ENCODE results near the gene APCDD1L.

The APCDD1L gene

DNA sequence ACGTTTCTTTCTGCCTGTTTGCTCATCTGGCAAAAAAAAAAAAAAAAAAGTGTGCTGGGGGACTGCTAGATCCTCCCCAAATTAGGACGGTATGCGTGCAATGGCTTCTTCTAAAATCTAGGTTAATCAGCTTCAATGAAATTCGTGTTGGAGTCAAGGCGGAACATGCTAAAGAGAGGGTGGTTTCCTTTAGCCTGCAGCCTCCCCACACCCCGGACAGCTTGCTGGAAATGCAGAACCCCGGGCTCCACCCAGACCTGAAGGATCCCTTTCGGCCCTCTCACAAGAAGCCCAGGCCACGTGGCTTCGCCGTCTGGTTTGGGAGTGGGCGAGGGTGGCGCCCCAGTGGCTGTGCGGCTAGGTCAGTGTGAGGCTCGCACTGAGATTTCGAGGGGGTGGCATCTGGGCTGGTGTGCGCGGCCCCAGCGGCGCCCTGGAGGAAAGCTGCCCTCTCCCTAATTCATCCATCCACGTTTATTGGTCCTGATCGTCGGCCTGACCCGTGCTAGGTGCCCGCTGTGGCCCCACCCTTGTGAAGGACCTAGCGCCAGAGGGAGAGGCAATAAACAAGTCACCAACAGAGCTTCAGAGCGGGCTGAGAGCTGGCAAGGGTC lies 49.0 kb downstream of the APCDD1L start:
- no peaks in the 10 kb centered on the region for H3K9me3 Mint-ChIP-seq
- no peaks in the 10 kb centered on the region for H3K36me3 Mint-ChIP-seq (ENCODE audit: low read depth)
- H3K27ac Mint-ChIP-seq = no peak overlapping the region
- peaks cover 28% of the 10 kb centered on the region for H3K27me3 Mint-ChIP-seq
- intact Hi-C loops (cut with micrococcal nuclease) = no loop called here
- no peaks in the 10 kb centered on the region for H3K4me1 Mint-ChIP-seq (ENCODE audit: low read depth)
- no peak overlapping the region for H3K4me3 Mint-ChIP-seq

- no peak overlapping the region for H3K4me3 Mint-ChIP-seq
- intact Hi-C loops (cut with micrococcal nuclease) = no loop called here
- peaks cover 28% of the 10 kb centered on the region for H3K27me3 Mint-ChIP-seq
- no peaks in the 10 kb centered on the region for H3K9me3 Mint-ChIP-seq
- H3K36me3 Mint-ChIP-seq (ENCODE audit: low read depth) = no peaks in the 10 kb centered on the region
- no peak overlapping the region for H3K27ac Mint-ChIP-seq
- no peaks in the 10 kb centered on the region for H3K4me1 Mint-ChIP-seq (ENCODE audit: low read depth)
Observed at GRCh38 chr20:58464838-58465237, 50.4 kb downstream of the APCDD1L start.

- peaks cover 23% of the 10 kb centered on the region for H3K27me3 Mint-ChIP-seq
- H3K36me3 Mint-ChIP-seq (ENCODE audit: low read depth) = no peaks in the 10 kb centered on the region
- no peak overlapping the region for H3K4me3 Mint-ChIP-seq
- intact Hi-C loops (cut with micrococcal nuclease) = no loop called here
- no peaks in the 10 kb centered on the region for H3K9me3 Mint-ChIP-seq
- peaks cover 7% of the 10 kb centered on the region for H3K4me1 Mint-ChIP-seq (ENCODE audit: low read depth)
- H3K27ac Mint-ChIP-seq = no peak overlapping the region
Observed at GRCh38 chr20:58463256-58463655, 51.9 kb downstream of the APCDD1L start.

- Mint-ChIP-seq H3K27ac (no peak overlapping the region), H3K9me3 (no peaks in the 10 kb centered on the region)
- intact Hi-C loops (cut with micrococcal nuclease) = no loop called here
Observed at GRCh38 chr20:58461899-58462298, 53.3 kb downstream of the APCDD1L start.

GRCh38 chr20:58461104-58461503 lies 54.1 kb downstream of the APCDD1L start:
- no peaks in the 10 kb centered on the region for H3K9me3 Mint-ChIP-seq
- peaks cover 4% of the 10 kb centered on the region for H3K27me3 Mint-ChIP-seq
- peaks cover 8% of the 10 kb centered on the region for H3K36me3 Mint-ChIP-seq (ENCODE audit: low read depth)
- no peak overlapping the region for H3K4me3 Mint-ChIP-seq
- intact Hi-C loops (cut with micrococcal nuclease) = no loop called here
- H3K27ac Mint-ChIP-seq = no peak overlapping the region
- peaks cover 7% of the 10 kb centered on the region for H3K4me1 Mint-ChIP-seq (ENCODE audit: low read depth)

More at GRCh38 chr20:58461899-58462298, 53.3 kb downstream of the APCDD1L start:
- H3K36me3 Mint-ChIP-seq (ENCODE audit: low read depth) = peaks cover 3% of the 10 kb centered on the region
- H3K27me3 Mint-ChIP-seq = peaks cover 12% of the 10 kb centered on the region
- H3K4me3 Mint-ChIP-seq = no peak overlapping the region
- peaks cover 7% of the 10 kb centered on the region for H3K4me1 Mint-ChIP-seq (ENCODE audit: low read depth)

DNA sequence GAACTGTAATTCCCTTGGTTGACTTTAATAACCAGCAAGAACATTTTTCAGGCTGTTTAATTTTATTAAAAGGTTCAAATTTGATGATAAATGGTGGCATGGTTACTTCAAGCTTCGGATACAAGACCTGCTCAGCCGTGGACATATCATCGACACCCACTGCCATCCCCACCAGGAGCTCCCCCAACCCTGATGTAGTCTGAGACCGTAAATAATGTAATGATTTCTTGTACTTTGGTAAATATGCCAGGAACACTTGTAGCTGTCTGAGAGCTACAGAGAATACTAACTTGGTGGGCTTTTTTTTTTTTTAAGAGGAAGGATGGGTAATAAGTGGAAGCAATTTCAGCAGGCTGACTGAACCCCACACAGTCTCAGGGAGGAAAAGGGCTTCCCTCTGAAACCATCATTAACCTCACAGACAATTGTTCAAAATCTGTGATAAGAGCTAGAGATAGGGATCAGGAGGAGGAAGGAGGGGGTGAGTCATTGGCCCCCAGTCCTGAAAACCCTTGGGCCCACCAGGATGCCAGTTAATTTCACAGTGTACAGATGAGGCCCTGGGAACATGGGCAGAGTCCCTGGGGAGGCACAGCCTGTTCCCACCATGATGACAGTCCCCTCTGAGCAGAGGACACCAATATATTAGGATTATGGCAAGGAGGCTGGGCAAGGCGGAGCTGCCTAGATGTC lies 56.0 kb downstream of the APCDD1L start:
- peaks cover 7% of the 10 kb centered on the region for H3K4me1 Mint-ChIP-seq (ENCODE audit: low read depth)
- no peak overlapping the region for H3K27ac Mint-ChIP-seq
- intact Hi-C loops (cut with micrococcal nuclease) = no loop called here
- no peaks in the 10 kb centered on the region for H3K27me3 Mint-ChIP-seq
- H3K4me3 Mint-ChIP-seq = no peak overlapping the region
- H3K9me3 Mint-ChIP-seq = no peaks in the 10 kb centered on the region
- peaks cover 8% of the 10 kb centered on the region for H3K36me3 Mint-ChIP-seq (ENCODE audit: low read depth)

- peaks cover 7% of the 10 kb centered on the region for H3K4me1 Mint-ChIP-seq (ENCODE audit: low read depth)
- no peaks in the 10 kb centered on the region for H3K27me3 Mint-ChIP-seq
- H3K4me3 Mint-ChIP-seq = no peak overlapping the region
- H3K36me3 Mint-ChIP-seq (ENCODE audit: low read depth) = peaks cover 8% of the 10 kb centered on the region
- H3K9me3 Mint-ChIP-seq = no peaks in the 10 kb centered on the region
- intact Hi-C loops (cut with micrococcal nuclease) = no loop called here
- no peak overlapping the region for H3K27ac Mint-ChIP-seq
Observed at GRCh38 chr20:58458342-58459057, 56.7 kb downstream of the APCDD1L start.

DNA sequence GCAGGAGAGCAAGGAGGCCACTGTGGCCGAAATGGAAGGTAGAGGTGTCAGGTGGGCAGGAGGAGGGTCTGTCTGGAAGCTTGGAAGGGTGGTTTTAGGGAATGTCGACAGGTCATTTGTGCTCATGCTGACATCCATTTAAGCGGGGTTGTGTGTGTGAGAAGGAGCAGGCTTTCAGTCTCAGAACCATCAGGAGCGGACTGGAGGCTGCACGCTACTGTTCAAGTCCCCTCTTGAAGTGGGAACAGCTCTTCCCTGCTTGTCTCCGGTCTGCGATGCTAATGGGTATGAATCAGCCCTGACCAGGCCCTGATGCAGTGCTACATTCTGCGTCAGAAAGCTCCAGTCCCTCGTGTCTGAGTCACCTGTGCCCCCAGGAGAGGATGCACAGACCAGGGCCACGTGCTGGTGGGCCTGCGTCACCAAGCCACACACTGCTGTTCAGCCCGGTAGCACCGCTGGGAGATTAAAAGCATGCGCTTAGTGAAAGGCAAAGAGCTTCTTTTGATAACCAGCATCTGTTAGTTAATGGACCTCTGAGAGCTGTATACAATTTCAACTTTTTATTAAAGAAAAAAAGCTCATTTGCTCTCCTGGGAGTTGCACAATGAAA lies 58.0 kb downstream of the APCDD1L start:
- peaks cover 7% of the 10 kb centered on the region for H3K4me1 Mint-ChIP-seq (ENCODE audit: low read depth)
- intact Hi-C loops (cut with micrococcal nuclease) = no loop called here
- H3K4me3 Mint-ChIP-seq = no peak overlapping the region
- H3K27me3 Mint-ChIP-seq = no peaks in the 10 kb centered on the region
- peaks cover 13% of the 10 kb centered on the region for H3K36me3 Mint-ChIP-seq (ENCODE audit: low read depth)
- no peaks in the 10 kb centered on the region for H3K9me3 Mint-ChIP-seq
- no peak overlapping the region for H3K27ac Mint-ChIP-seq

DNA sequence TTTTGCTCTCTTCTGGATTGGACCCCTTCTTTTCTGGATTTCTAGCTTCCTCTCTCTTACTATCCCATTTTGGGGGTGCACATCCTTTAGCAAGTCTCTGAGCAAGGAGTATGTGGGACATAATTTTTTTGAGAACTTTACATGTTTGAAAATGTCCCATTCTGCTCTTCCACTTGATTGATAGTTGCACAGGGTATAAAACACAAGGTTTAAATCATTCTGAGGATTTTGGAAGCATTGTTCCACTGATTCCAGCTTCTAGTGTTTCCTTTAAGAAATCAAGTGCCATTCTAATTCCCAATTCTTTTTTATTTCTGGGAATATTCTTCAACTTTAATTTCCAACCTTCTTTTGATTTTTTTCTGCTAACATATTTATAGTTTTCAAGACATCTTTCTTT lies 60.7 kb downstream of the APCDD1L start:
- intact Hi-C loops (cut with micrococcal nuclease) = no loop called here
- Mint-ChIP-seq H3K27me3 (no peaks in the 10 kb centered on the region), H3K4me1 (ENCODE audit: low read depth) (peaks cover 7% of the 10 kb centered on the region), H3K36me3 (ENCODE audit: low read depth) (peaks cover 25% of the 10 kb centered on the region), H3K9me3 (no peaks in the 10 kb centered on the region), H3K4me3 (no peak overlapping the region), H3K27ac (no peak overlapping the region)

GRCh38 chr20:58453391-58453790 lies 61.8 kb downstream of the APCDD1L start:
- Mint-ChIP-seq H3K9me3 (no peaks in the 10 kb centered on the region), H3K27ac (no peak overlapping the region), H3K4me3 (no peak overlapping the region), H3K4me1 (ENCODE audit: low read depth) (peaks cover 1% of the 10 kb centered on the region), H3K36me3 (ENCODE audit: low read depth) (peaks cover 35% of the 10 kb centered on the region), H3K27me3 (no peaks in the 10 kb centered on the region)
- intact Hi-C loops (cut with micrococcal nuclease) = no loop called here

DNA sequence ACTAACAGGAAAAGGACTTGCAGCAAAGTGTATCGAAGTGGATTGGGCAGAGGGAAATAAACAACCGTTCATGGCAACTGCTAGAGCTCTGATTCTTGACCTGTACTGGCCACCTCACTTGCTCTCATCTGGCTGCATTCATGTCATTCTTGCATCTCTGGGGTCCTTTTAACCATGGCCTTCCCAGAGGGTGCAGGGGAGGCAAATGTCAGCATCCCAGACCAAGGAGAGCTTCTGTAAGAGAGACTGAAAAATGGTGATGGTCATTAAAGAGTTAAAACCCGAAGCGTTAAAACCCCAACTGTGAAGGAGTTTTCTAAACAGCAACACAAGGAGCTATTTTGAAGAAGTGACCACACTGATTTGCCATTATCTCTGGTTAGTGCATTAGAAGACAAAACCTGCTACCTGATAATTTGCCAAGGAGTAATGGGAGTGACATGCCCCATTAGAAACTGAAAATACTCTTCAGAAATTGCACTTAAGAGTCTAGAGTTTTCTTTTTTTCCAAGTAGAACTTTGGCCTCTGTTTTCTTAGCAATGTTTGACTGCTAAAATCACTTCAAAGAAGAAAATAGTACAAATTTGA lies 62.4 kb downstream of the APCDD1L start:
- Mint-ChIP-seq H3K27ac (no peak overlapping the region), H3K27me3 (no peaks in the 10 kb centered on the region), H3K4me3 (no peak overlapping the region), H3K9me3 (no peaks in the 10 kb centered on the region), H3K36me3 (ENCODE audit: low read depth) (peaks cover 42% of the 10 kb centered on the region), H3K4me1 (ENCODE audit: low read depth) (no peaks in the 10 kb centered on the region)
- intact Hi-C loops (cut with micrococcal nuclease) = no loop called here

DNA sequence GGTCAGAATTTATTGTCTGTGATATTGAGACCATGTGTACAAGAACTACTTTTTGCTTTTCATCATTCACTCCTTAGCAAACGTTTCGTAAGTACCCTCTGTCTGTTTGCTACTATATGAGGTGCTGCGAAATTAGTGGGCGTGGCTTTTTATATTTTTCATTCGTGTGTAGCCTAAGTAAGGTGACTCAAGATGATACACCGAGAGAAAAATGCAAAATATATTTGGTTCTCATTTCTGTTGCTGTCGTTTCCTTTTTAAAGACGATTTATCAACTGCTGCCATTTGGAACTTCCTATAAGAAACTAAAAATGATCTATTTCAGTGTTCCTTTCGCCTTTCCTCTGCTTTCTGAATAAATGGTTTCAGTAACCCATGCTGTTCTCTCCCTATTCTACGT lies 64.9 kb downstream of the APCDD1L start:
- peaks cover 51% of the 10 kb centered on the region for H3K36me3 Mint-ChIP-seq (ENCODE audit: low read depth)
- no peaks in the 10 kb centered on the region for H3K9me3 Mint-ChIP-seq
- H3K27ac Mint-ChIP-seq = no peak overlapping the region
- H3K27me3 Mint-ChIP-seq = no peaks in the 10 kb centered on the region
- no peak overlapping the region for H3K4me3 Mint-ChIP-seq
- H3K4me1 Mint-ChIP-seq (ENCODE audit: low read depth) = no peaks in the 10 kb centered on the region
- intact Hi-C loops (cut with micrococcal nuclease) = no loop called here

DNA sequence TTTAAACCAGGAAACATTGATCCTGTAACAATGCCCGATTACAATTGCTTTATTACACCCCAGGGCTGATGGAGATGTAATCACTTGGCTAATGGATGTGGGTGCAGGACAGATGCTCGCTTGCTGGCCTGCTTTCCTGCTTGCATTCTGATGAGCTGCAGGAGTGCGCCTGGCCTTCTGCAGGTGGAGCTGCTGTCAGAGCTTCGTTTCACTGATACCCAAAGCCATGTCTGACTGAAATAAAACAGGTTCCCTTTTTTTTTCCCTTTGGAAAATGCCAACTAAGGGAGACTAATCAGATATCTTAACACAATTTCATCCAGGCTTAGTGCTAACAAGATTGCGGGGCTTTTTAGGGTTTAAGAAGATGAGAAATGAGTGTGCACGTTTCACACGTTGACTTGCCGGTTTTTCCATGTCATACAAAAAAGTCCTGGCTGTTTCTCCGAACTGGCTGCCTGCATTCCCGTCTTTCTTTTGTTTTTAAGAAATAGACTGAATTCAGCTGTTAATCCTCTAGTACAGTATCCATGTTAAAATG lies 65.4 kb downstream of the APCDD1L start:
- Mint-ChIP-seq H3K4me3 (no peak overlapping the region), H3K27ac (no peak overlapping the region), H3K4me1 (ENCODE audit: low read depth) (no peaks in the 10 kb centered on the region), H3K36me3 (ENCODE audit: low read depth) (peaks cover 56% of the 10 kb centered on the region), H3K9me3 (no peaks in the 10 kb centered on the region), H3K27me3 (no peaks in the 10 kb centered on the region)
- intact Hi-C loops (cut with micrococcal nuclease) = no loop called here

DNA sequence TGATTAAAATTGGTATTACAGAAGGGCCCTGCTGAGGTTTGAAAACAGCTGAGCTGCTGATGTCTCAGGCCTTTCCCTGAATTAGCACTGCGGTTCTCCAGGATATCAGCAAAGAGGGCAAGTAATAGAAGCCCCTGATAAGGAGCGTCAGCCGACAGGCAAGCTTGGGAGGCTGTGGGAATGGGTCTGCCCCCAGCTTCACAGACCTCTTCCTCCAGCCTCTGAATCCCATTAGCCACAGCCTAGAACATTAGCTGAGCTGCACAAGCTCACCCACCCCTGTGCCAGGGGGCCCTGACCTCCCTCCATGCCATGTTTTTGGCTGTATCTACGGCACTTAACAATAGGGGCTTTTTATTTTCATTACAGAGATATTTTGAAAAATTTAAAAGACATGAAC lies 66.2 kb downstream of the APCDD1L start:
- Mint-ChIP-seq H3K36me3 (ENCODE audit: low read depth) (peaks cover 64% of the 10 kb centered on the region), H3K9me3 (no peaks in the 10 kb centered on the region), H3K27me3 (no peaks in the 10 kb centered on the region), H3K4me1 (ENCODE audit: low read depth) (no peaks in the 10 kb centered on the region), H3K4me3 (no peak overlapping the region), H3K27ac (no peak overlapping the region)
- intact Hi-C loops (cut with micrococcal nuclease) = no loop called here
